WI38 (cell line): ENCODE data around the gene TGFB2.

Experiments used
- H3K4me3 ChIP-seq: 2 replicates; pipeline ENCODE4 v1.5.1; 2011; ENCODE audit warnings: low read depth, mild to moderate bottlenecking, control low read depth, low read length
- TF ChIP-seq, protein P1 (sequence below): IDR thresholded peaks from 2 replicates; pipeline ENCODE4 v1.5.1; 2012; ENCODE audit warnings: low read depth, mild to moderate bottlenecking, control low read depth, low read length

Gene TGFB2

GRCh38 chr1:218472885-218473284, 127.7 kb downstream of the TGFB2 start:
- TF ChIP-seq, protein P1, sequence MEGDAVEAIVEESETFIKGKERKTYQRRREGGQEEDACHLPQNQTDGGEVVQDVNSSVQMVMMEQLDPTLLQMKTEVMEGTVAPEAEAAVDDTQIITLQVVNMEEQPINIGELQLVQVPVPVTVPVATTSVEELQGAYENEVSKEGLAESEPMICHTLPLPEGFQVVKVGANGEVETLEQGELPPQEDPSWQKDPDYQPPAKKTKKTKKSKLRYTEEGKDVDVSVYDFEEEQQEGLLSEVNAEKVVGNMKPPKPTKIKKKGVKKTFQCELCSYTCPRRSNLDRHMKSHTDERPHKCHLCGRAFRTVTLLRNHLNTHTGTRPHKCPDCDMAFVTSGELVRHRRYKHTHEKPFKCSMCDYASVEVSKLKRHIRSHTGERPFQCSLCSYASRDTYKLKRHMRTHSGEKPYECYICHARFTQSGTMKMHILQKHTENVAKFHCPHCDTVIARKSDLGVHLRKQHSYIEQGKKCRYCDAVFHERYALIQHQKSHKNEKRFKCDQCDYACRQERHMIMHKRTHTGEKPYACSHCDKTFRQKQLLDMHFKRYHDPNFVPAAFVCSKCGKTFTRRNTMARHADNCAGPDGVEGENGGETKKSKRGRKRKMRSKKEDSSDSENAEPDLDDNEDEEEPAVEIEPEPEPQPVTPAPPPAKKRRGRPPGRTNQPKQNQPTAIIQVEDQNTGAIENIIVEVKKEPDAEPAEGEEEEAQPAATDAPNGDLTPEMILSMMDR, result no peak
- no peak overlapping the region for H3K4me3 ChIP-seq

DNA sequence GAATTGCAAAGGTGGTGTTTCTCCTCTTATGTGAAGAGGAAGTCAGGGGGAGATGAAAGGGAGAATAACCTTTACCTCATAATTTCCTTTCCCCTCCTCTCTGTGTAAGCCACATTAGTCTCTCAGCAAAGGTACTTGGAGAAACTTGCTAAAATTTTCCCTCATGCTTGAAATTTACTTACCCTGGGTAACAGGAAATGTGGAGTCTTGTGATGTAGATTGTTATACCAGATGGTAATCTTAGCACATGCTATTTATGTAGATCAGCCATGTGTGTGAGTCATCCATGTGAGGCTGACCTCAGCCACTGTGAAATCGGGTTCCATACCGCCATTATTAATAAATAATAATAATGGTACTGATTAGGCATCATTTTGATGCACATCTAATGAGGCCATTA, 128.4 kb downstream of the TGFB2 start:
- TF ChIP-seq, protein P1, result no peak
- no peak overlapping the region for H3K4me3 ChIP-seq

DNA sequence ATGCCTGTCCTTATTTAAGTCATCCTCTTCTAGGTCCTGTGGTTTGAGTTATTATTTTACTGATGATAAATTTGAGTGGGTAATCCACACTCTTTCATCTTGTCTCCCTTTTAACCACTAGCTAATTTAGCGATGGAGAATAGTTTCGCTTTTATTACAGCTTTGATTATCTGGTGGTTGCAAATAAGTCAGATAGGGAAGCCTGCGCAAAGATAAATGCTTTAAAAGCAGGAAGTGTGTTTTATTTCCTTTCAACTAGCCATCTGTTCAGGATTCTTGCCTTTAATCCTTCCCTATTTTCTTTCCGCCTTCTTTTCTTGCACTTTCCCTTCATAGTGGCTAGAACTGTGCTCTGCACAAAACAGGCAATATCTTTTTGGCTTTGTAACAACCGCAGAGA, 129.0 kb downstream of the TGFB2 start:
- TF ChIP-seq, protein P1, result no peak
- no peak overlapping the region for H3K4me3 ChIP-seq

GRCh38 chr1:218475275-218475674, 130.1 kb downstream of the TGFB2 start:
- TF ChIP-seq, protein P1, result no peak

DNA sequence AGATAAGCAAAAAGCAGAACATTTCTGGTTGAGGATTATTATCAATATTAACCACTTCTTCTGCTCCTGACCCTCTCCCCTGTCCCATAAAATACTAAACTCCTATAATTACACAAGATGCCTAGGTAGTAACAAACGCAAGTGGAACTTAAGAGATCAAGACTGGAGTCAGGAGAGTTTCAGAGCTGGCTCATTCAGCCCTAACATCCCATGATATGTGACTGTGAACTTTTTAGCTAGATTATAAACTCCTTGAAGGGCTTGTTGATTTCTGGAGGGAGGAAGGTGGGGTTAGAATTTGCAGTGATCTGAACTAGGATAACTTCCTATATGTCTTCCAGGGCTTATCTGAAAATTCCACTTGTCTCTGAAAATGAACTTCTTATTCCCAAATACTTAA, 130.6 kb downstream of the TGFB2 start:
- H3K4me3 ChIP-seq, result no peak overlapping the region
- TF ChIP-seq, protein P1, result no peak

More at GRCh38 chr1:218475275-218475674, 130.1 kb downstream of the TGFB2 start:
- no peak overlapping the region for H3K4me3 ChIP-seq

DNA sequence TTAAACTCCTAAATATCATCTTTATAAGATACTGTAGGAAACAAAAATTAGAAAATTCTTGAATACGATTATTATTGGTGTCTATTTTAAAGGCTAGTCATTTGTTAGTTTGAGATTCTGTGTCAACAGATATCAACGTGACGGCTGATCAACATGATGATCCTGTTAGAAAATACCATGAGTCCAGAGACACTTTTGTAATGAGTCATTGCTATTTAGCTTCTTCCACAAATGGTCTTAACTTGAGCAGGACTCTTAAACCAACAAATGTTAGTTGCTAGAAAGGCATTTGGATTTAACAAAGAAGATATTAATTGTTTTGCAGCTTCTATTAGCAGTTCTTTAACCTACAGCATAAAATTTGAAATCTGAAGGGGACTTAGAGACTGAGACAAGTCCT, 131.2 kb downstream of the TGFB2 start:
- TF ChIP-seq, protein P1, result no peak
- H3K4me3 ChIP-seq, result no peak overlapping the region

GRCh38 chr1:218478336-218478735, 133.2 kb downstream of the TGFB2 start:
- TF ChIP-seq, protein P1, result no peak
- H3K4me3 ChIP-seq, result no peak overlapping the region
